Measurements from ENCODE around the gene REXO5. TPM values are rescaled to one million over a fixed set of nuclear protein-coding genes. Genes with fewer than 3 reads are reported as not detected.

Gene REXO5
- total RNA-seq, 1 experiment from 2014 or later: 33.5 TPM

Other genes with a start within 250 kb of the REXO5 start
- not detected in 2 replicates for gene ACSM2B, start 230.2 kb upstream of the REXO5 start, total RNA-seq (2014; rRNA removed)
- not detected in 2 replicates for gene ACSM1, start 108.8 kb upstream of the REXO5 start, total RNA-seq (2014; rRNA removed)
- 45.8 and 59.9 TPM in 2 replicates for gene THUMPD1, start 64.7 kb upstream of the REXO5 start, total RNA-seq (2014; rRNA removed)
- 0.77 TPM in 1 of 2 replicates, not detected in the other for gene ACSM3, start 42.5 kb upstream of the REXO5 start, total RNA-seq (2014; rRNA removed)
- gene ERI2, start 55 bp upstream of the REXO5 start, total RNA-seq (2014; rRNA removed): 41.1 and 43.5 TPM in 2 replicates
- gene DCUN1D3, start 93.8 kb downstream of the REXO5 start, total RNA-seq (2014; rRNA removed): 28.2 and 30.0 TPM in 2 replicates
- gene LYRM1, start 94.2 kb downstream of the REXO5 start, total RNA-seq (2014; rRNA removed): 80.2 and 87.4 TPM in 2 replicates